ENCODE data around the gene FCRL2.
A peak's percentile ranks its signal among the peaks of the same experiment; 100 is the strongest.

FCRL2 gene

GRCh38 chr1:157774412-157774811 lies 2.5 kb downstream of the FCRL2 start (continued):
- TF ChIP-seq PATZ1 (CRISPR knock-in tag; IDR thresholded peaks at IDR 0.05; ENCODE audit: borderline replicate concordance), result no peak
- TF ChIP-seq TSHZ2 (CRISPR knock-in tag; IDR thresholded peaks at IDR 0.05), result no peak
- no peak for TF ChIP-seq BACH2 (CRISPR knock-in tag; IDR thresholded peaks at IDR 0.05; ENCODE audit: borderline replicate concordance)
- TF ChIP-seq CSDC2 (CRISPR knock-in tag; IDR thresholded peaks at IDR 0.05), result no peak

DNA sequence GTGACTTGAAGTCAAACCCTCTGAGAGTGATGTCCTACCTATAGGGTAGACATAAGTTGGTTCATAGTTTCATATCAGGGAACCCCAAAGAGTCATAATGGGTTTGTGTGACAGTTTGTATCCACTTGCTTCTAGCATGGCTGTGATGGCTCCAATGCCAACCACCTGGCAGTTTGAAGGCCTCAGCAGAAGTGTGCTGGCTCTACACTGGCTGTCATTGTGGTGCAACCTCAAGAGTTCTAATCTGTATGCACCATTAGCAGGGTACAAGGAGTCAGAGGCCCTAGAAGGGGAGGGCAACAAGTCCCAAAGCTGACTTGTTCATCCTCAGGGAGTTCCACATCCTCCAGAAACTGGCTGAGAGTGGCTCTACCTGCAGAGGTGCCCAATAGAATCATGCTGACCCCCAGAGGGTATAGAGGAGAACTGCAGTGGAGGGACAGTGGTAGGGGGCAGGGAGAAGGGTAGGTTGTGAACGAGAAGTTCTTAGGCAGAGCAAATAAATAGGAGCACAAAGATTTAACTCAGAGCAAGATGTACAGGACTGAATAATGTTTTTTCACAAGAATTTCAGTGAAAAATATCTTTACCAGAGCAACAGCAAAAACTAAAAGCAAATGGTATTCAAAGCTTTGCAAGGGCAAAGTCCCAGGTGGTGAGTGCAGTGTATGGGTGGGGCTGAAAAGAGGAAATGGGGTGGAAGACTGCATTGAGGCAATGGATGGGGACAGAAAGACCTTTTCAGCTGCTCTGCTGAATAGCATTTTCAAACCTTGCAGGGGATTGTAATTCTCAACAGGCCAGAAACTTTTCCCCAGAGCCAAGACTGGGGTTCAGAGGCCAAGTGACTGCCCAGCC lies 3.2 kb downstream of the FCRL2 start:
- TF ChIP-seq TSHZ2 (CRISPR knock-in tag; IDR thresholded peaks at IDR 0.05) (no peak), TOX (CRISPR knock-in tag; IDR thresholded peaks at IDR 0.05; ENCODE audit: borderline replicate concordance) (no peak), CSDC2 (CRISPR knock-in tag; IDR thresholded peaks at IDR 0.05) (no peak), CSRNP3 (CRISPR knock-in tag; IDR thresholded peaks at IDR 0.05) (no peak), ZNF565 (CRISPR knock-in tag; conservative IDR thresholded peaks at IDR 0.05; ENCODE audit: low read depth) (no peak), RARB (CRISPR knock-in tag; IDR thresholded peaks at IDR 0.05) (no peak), ZFP30 (CRISPR knock-in tag; IDR thresholded peaks at IDR 0.05) (no peak)
- ATAC-seq, result 0 out of 3 replicates have a peak, but pooled peaks have one; percentile 42

- ATAC-seq, result no peak
- TF ChIP-seq TSHZ2 (CRISPR knock-in tag; IDR thresholded peaks at IDR 0.05) (no peak), TCF4 (CRISPR knock-in tag; IDR thresholded peaks at IDR 0.05; ENCODE audit: borderline replicate concordance) (no peak), ZNF8 (CRISPR knock-in tag; IDR thresholded peaks at IDR 0.05) (no peak), TOX (CRISPR knock-in tag; IDR thresholded peaks at IDR 0.05; ENCODE audit: borderline replicate concordance) (no peak), ISL1 (CRISPR knock-in tag; IDR thresholded peaks at IDR 0.05) (no peak)
These were observed 5.1 kb downstream of the FCRL2 start for GRCh38 chr1:157771661-157772425.
